OCI-LY3 (cell line): ENCODE measurements around the gene LYZ.

Source experiments
- H2AFZ ChIP-seq: fragments of 200-600, 300-600 bp; shearing (Covaris generic); 2 replicates; pipeline ENCODE4 v1.6.0; 2014; ENCODE audit warnings: antibody characterized with exemption, low read depth, low read length
- H3K27ac ChIP-seq: fragments of 200-600, 300-600 bp; sonication (generic); 2 replicates; pipeline ENCODE4 v1.5.1; 2014; ENCODE audit warnings: mild to moderate bottlenecking, low read length, moderate library complexity, mixed read lengths
- H3K27me3 ChIP-seq: fragments of 200-600, 300-600 bp; sonication (generic); 2 replicates; pipeline ENCODE4 v1.6.1; 2014; ENCODE audit warnings: low read depth, low read length, mixed read lengths
- H3K36me3 ChIP-seq: fragments of 200-600, 300-600 bp; sonication (generic); replicated peaks from 2 replicates; pipeline ENCODE3; 2014; ENCODE audit warnings: low read depth, low read length, mixed read lengths
- H3K4me1 ChIP-seq: fragments of 300-600, 200-600 bp; sonication (generic); 2 replicates; pipeline ENCODE4 v1.6.1; 2014; ENCODE audit warnings: low read length, mixed read lengths
- H3K4me2 ChIP-seq: fragments of 200-600, 300-600 bp; sonication (generic); 2 replicates; pipeline ENCODE4 v1.6.1; 2014; ENCODE audit warnings: low read length, mixed read lengths
- H3K4me3 ChIP-seq: fragments of 300-600, 200-600 bp; sonication (generic); 2 replicates; pipeline ENCODE4 v1.5.1; 2014; ENCODE audit warnings: antibody characterized with exemption, mild to moderate bottlenecking, low read length, moderate library complexity
- H3K79me2 ChIP-seq: fragments of 300-600, 200-600 bp; shearing (Covaris generic); 2 replicates; pipeline ENCODE4 v1.6.1; 2014; ENCODE audit warnings: mild to moderate bottlenecking, low read length, mixed read lengths
- H3K9ac ChIP-seq: fragments of 300-600, 200-600 bp; shearing (Covaris generic); 2 replicates; pipeline ENCODE4 v1.6.0; 2014; ENCODE audit warnings: mild to moderate bottlenecking, low read length, moderate library complexity
- H3K9me3 ChIP-seq: fragments of 200-600, 300-600 bp; shearing (Covaris generic); 2 replicates; pipeline ENCODE4 v1.6.1; 2014; ENCODE audit warnings: low read length, mixed read lengths; ENCODE audit not compliant: insufficient read depth
- H4K20me1 ChIP-seq: fragments of 200-600, 300-600 bp; sonication (generic); 2 replicates; pipeline ENCODE4 v1.6.1; 2016; ENCODE audit warnings: low read length, mixed read lengths; ENCODE audit not compliant: insufficient read depth
- EZH2phosphoT487 ChIP-seq: fragments of 200-600 bp; shearing (Covaris generic); IDR thresholded peaks from 2 replicates; pipeline ENCODE4 v1.6.1; 2018; ENCODE audit warnings: antibody characterized with exemption, mixed run types, low read depth
- TF ChIP-seq, protein P1 (sequence below): fragments of 200-600, 300-600 bp; sonication (generic); IDR thresholded peaks from 2 replicates; pipeline ENCODE4 v1.5.1; 2014; ENCODE audit warnings: antibody characterized with exemption, low read length, low read depth

Gene LYZ

GRCh38 chr12:69334158-69334557, 14.0 kb upstream of the LYZ start:
- H3K4me1 ChIP-seq = peaks cover 36% of the 10 kb centered on the region
- H3K9ac ChIP-seq = no peak overlapping the region
- H3K27ac ChIP-seq = no peak overlapping the region

DNA sequence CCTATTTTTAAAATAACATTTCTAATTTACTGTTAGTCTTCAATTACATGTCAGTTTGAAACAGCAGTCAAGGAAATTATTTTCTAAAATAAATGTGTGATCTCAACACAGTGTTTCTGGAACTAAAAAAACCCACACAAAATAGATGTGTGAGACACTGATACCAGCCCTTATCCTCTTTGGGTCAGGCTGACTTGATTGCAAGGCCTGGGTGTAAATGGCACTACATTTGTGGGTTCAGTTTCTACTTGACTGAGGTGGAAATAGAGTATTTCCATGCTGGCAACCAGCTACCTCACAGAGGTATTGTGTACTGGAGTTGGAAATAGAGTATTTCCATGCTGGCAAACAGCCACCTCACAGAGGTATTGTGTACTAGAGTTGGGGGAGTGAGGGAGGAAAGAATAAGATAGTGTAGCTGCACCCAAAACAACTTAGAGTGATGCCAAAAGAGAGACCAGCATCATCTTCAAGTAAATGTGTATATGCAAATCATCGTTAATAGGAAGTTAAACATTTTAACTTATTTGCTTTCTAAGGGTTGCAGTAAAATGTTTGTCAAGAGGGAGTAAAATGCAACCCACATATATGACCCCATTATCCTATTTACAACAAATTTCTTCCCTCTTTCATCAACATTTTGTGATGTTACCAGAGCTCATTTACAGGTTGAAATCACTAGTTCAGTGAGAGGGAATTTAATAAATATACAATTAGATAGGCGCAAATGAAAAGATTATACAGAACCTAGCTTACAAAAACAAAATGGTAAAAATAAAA, 10.7 kb upstream of the LYZ start:
- H3K4me3 ChIP-seq = no peak overlapping the region
- H3K4me2 ChIP-seq = peak overlapping the region; percentile 8
- H3K4me1 ChIP-seq = peaks cover 21% of the 10 kb centered on the region
- H4K20me1 ChIP-seq = no peaks in the 10 kb centered on the region
- no peak overlapping the region for H3K9ac ChIP-seq
- no peaks in the 10 kb centered on the region for H3K9me3 ChIP-seq
- no peaks in the 10 kb centered on the region for H3K27me3 ChIP-seq
- H2AFZ ChIP-seq = no peak overlapping the region
- H3K36me3 ChIP-seq = no peaks in the 10 kb centered on the region
- no peak overlapping the region for H3K27ac ChIP-seq
- TF ChIP-seq, protein P1, sequence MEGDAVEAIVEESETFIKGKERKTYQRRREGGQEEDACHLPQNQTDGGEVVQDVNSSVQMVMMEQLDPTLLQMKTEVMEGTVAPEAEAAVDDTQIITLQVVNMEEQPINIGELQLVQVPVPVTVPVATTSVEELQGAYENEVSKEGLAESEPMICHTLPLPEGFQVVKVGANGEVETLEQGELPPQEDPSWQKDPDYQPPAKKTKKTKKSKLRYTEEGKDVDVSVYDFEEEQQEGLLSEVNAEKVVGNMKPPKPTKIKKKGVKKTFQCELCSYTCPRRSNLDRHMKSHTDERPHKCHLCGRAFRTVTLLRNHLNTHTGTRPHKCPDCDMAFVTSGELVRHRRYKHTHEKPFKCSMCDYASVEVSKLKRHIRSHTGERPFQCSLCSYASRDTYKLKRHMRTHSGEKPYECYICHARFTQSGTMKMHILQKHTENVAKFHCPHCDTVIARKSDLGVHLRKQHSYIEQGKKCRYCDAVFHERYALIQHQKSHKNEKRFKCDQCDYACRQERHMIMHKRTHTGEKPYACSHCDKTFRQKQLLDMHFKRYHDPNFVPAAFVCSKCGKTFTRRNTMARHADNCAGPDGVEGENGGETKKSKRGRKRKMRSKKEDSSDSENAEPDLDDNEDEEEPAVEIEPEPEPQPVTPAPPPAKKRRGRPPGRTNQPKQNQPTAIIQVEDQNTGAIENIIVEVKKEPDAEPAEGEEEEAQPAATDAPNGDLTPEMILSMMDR = no peak
- no peak for TF ChIP-seq EZH2phosphoT487
- no peaks in the 10 kb centered on the region for H3K79me2 ChIP-seq

More at GRCh38 chr12:69334158-69334557, 14.0 kb upstream of the LYZ start:
- H2AFZ ChIP-seq = no peak overlapping the region
- H3K4me2 ChIP-seq = no peak overlapping the region
- peaks cover 9% of the 10 kb centered on the region for H3K27me3 ChIP-seq
- no peak overlapping the region for H3K4me3 ChIP-seq
- H3K79me2 ChIP-seq = no peaks in the 10 kb centered on the region
- no peak for TF ChIP-seq EZH2phosphoT487
- TF ChIP-seq, protein P1 = no peak
- H3K36me3 ChIP-seq = no peaks in the 10 kb centered on the region
- H4K20me1 ChIP-seq = no peaks in the 10 kb centered on the region
- H3K9me3 ChIP-seq = no peaks in the 10 kb centered on the region

GRCh38 chr12:69338120-69338859, 9.9 kb upstream of the LYZ start:
- H3K27me3 ChIP-seq = no peaks in the 10 kb centered on the region
- no peak overlapping the region for H3K4me3 ChIP-seq
- no peaks in the 10 kb centered on the region for H3K79me2 ChIP-seq
- H3K9me3 ChIP-seq = no peaks in the 10 kb centered on the region
- H2AFZ ChIP-seq = no peak overlapping the region
- peak overlapping the region; percentile 47 for H3K4me2 ChIP-seq
- no peaks in the 10 kb centered on the region for H3K36me3 ChIP-seq
- H3K27ac ChIP-seq = peak overlapping the region; percentile 27
- no peak for TF ChIP-seq EZH2phosphoT487
- TF ChIP-seq, protein P1 = no peak
- peaks cover 21% of the 10 kb centered on the region for H3K4me1 ChIP-seq
- H3K9ac ChIP-seq = no peak overlapping the region
- no peaks in the 10 kb centered on the region for H4K20me1 ChIP-seq

DNA sequence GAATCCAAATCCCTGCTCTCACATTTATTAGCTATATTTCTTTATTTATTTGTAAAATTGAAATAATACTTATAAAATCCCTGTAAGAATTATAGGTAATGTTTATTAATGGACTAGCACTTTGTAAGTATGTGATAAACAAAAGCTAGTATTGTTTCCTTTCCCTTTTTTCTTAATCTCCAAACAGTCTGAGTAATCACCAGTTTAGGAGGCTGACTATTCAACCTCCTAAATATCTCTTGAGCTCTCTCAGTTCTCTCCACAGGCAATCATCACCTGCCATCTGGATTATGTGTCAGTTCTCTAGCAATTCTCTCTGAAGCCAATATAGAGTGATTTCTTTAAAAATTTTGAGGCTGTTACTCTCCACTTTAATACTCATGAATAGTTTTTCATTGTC, 9.2 kb upstream of the LYZ start:
- peaks cover 21% of the 10 kb centered on the region for H3K4me1 ChIP-seq
- H3K9me3 ChIP-seq = no peaks in the 10 kb centered on the region
- H3K4me3 ChIP-seq = no peak overlapping the region
- no peak overlapping the region for H3K4me2 ChIP-seq
- no peaks in the 10 kb centered on the region for H4K20me1 ChIP-seq
- TF ChIP-seq, protein P1 = no peak
- TF ChIP-seq EZH2phosphoT487 = no peak
- H3K27ac ChIP-seq = no peak overlapping the region
- H2AFZ ChIP-seq = no peak overlapping the region
- no peaks in the 10 kb centered on the region for H3K36me3 ChIP-seq
- H3K9ac ChIP-seq = no peak overlapping the region
- no peaks in the 10 kb centered on the region for H3K79me2 ChIP-seq
- no peaks in the 10 kb centered on the region for H3K27me3 ChIP-seq
